ENCODE measurements around the gene CPHXL2. TPM values are rescaled to one million over a fixed set of nuclear protein-coding genes. Genes with fewer than 3 reads are reported as not detected.

Gene CPHXL2
- total RNA-seq, 6 experiments from 2014 or later = not detected

DNA sequence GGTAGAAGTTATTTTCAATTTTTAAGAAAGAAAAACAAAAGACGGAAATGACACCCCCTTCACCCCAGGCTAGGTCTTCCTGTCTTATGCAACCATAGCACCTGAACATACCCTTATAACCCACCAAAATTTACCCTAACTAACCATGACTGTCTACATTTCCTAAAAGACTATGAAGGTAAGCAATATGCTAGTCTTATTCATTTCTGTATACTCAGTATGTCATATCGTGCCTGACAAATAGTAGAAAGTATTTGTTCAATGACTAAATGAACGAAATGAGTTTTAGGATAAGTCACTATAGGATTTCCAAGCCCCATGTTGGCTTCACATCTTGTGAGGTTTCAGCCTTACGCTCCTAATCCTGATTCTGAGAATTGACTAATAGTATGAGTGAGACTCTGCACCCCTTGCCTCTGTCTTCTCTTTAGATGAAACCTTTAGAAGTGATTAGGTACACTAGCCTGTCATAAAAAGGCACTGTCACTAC lies 60.2 kb downstream of the CPHXL2 start:
- Histone ChIP-seq H3K4me1 (peaks cover 0 to 1% (median 0%) of the 10 kb centered on the region in 4 donors), H3K9me3 (no peaks in the 10 kb centered on the region), H3K27ac (no peak overlapping the region), H3K27me3 (no peaks in the 10 kb centered on the region), H3K4me3 (no peak overlapping the region), H3K36me3 (peaks cover 0 to 39% (median 20%) of the 10 kb centered on the region in 4 donors)
- ATAC-seq (no peak), DNase-seq (no peak)
- TF ChIP-seq, protein P1, sequence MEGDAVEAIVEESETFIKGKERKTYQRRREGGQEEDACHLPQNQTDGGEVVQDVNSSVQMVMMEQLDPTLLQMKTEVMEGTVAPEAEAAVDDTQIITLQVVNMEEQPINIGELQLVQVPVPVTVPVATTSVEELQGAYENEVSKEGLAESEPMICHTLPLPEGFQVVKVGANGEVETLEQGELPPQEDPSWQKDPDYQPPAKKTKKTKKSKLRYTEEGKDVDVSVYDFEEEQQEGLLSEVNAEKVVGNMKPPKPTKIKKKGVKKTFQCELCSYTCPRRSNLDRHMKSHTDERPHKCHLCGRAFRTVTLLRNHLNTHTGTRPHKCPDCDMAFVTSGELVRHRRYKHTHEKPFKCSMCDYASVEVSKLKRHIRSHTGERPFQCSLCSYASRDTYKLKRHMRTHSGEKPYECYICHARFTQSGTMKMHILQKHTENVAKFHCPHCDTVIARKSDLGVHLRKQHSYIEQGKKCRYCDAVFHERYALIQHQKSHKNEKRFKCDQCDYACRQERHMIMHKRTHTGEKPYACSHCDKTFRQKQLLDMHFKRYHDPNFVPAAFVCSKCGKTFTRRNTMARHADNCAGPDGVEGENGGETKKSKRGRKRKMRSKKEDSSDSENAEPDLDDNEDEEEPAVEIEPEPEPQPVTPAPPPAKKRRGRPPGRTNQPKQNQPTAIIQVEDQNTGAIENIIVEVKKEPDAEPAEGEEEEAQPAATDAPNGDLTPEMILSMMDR (IDR thresholded peaks at IDR 0.05) = no peak
- TF ChIP-seq POLR2A (IDR thresholded peaks at IDR 0.05) = no peak
- 65% methylated on average over 4 of the region's 4 CpGs for WGBS (ENCODE audit: insufficient coverage, low coverage, low lambda C conversion rate, missing lambda C conversion rate)
- intact Hi-C loops (cut with DNase I) = no loop called here

GRCh38 chr16:75615619-75616018 lies 61.2 kb downstream of the CPHXL2 start:
- H3K9me3 ChIP-seq = no peaks in the 10 kb centered on the region
- H3K4me1 ChIP-seq = no peaks in the 10 kb centered on the region
- H3K4me3 ChIP-seq = no peak overlapping the region
- 100% methylated on average over 1 of the region's 2 CpGs for WGBS (ENCODE audit: insufficient coverage, low coverage, low lambda C conversion rate, missing lambda C conversion rate)
- H3K27ac ChIP-seq = no peak overlapping the region
- TF ChIP-seq, protein P1 (IDR thresholded peaks at IDR 0.05) = no peak
- TF ChIP-seq POLR2A (IDR thresholded peaks at IDR 0.05) = no peak
- ATAC-seq (no peak), DNase-seq (no peak)
- H3K36me3 ChIP-seq = peaks cover 0 to 47% (median 21%) of the 10 kb centered on the region in 4 donors
- intact Hi-C loops (cut with DNase I) = no loop called here
- H3K27me3 ChIP-seq = no peaks in the 10 kb centered on the region

- Histone ChIP-seq H3K4me3 (no peak overlapping the region), H3K27ac (no peak overlapping the region), H3K9me3 (no peaks in the 10 kb centered on the region), H3K27me3 (no peaks in the 10 kb centered on the region), H3K4me1 (no peaks in the 10 kb centered on the region), H3K36me3 (peaks cover 0 to 54% (median 20%) of the 10 kb centered on the region in 4 donors)
- TF ChIP-seq, protein P1 (IDR thresholded peaks at IDR 0.05) = no peak
- TF ChIP-seq POLR2A (IDR thresholded peaks at IDR 0.05) = no peak
- ATAC-seq = no peak
- WGBS (ENCODE audit: insufficient coverage, low coverage, low lambda C conversion rate, missing lambda C conversion rate) = 100% methylated on average over 3 of the region's 4 CpGs
- intact Hi-C loops (cut with DNase I) = no loop called here
- no peak for DNase-seq
These were observed 62.5 kb downstream of the CPHXL2 start for GRCh38 chr16:75614066-75614897.

Small RNA genes within 50 kb of the gene (small RNA-seq; reads per million reads assigned to genes)
- gene RN7SL520P = 0 reads per million in 2 experiments

Other genes with a start within 250 kb of the CPHXL2 start
- 10 to 100 TPM; 23.9 to 43.3 (median 36.0) TPM for gene CFDP1, start 243.5 kb downstream of the CPHXL2 start, total RNA-seq
- gene TMEM170A, start 212.3 kb downstream of the CPHXL2 start, total RNA-seq = 10 to 100 TPM in 5 of 6 experiments, 1 to 10 TPM in 1; 9.4 to 15.5 (median 12.8) TPM
- under 1 TPM in 1 of 6 experiments, not detected in 5; 0.02 TPM for gene CHST6, start 181.6 kb downstream of the CPHXL2 start, total RNA-seq
- not detected for gene CHST5, start 140.9 kb downstream of the CPHXL2 start, total RNA-seq
- 1 to 10 TPM in 5 of 6 experiments, under 1 TPM in 1; 0.98 to 2.1 (median 1.7) TPM for gene TMEM231, start 120.8 kb downstream of the CPHXL2 start, total RNA-seq
- gene GABARAPL2, start 110.6 kb downstream of the CPHXL2 start, total RNA-seq = 10 to 100 TPM; 33.4 to 46.5 (median 42.4) TPM
- 10 to 100 TPM; 17.7 to 29.7 (median 20.7) TPM for gene ADAT1, start 53.7 kb downstream of the CPHXL2 start, total RNA-seq
- 10 to 100 TPM; 40.0 to 85.0 (median 53.8) TPM for gene KARS1, start 29.3 kb downstream of the CPHXL2 start, total RNA-seq
- gene TERF2IP, start 29.2 kb downstream of the CPHXL2 start, total RNA-seq = 10 to 100 TPM; 16.0 to 25.1 (median 23.2) TPM
- gene DUXB, start 24.5 kb upstream of the CPHXL2 start, total RNA-seq = not detected
- gene CPHXL, start 49.5 kb upstream of the CPHXL2 start, total RNA-seq = not detected